ENCODE measurements around the gene FTHL17. TPM values are rescaled to one million over a fixed set of nuclear protein-coding genes. Genes with fewer than 3 reads are reported as not detected.

The FTHL17 gene
- polyA plus RNA-seq (2012; ENCODE audit: insufficient read length, low read depth), result not detected

GRCh38 chrX:31071725-31072124 is at the start of gene FTHL17:
TSS of gene FTHL17 (minus strand) at chrX:31072041. CDS start at chrX:31071953, 88 bp downstream.
- no peak for TF ChIP-seq FOXP2 (optimal IDR thresholded peaks at IDR 0.05; ENCODE audit: borderline replicate concordance, extremely low read depth, extremely low read length, insufficient read depth)
- TF ChIP-seq TAF1 (IDR thresholded peaks at IDR 0.05; ENCODE audit: borderline replicate concordance, insufficient read depth, low read length), result no peak
- no peak for TF ChIP-seq REST (IDR thresholded peaks at IDR 0.05; ENCODE audit: insufficient read depth in 1 of 2, low read depth in 2 of 2, low read length in 2 of 2)
- no peak for TF ChIP-seq SIN3A (IDR thresholded peaks at IDR 0.05; ENCODE audit: borderline replicate concordance, insufficient read depth, low read length)
- no peak for TF ChIP-seq POLR2AphosphoS5 (IDR thresholded peaks at IDR 0.05; ENCODE audit: low read depth, low read length)

GRCh38 chrX:31117266-31117665 is 45.4 kb upstream of the FTHL17 start:
- TF ChIP-seq POLR2AphosphoS5 (IDR thresholded peaks at IDR 0.05; ENCODE audit: low read depth, low read length) (no peak), TAF1 (IDR thresholded peaks at IDR 0.05; ENCODE audit: borderline replicate concordance, insufficient read depth, low read length) (no peak), REST (IDR thresholded peaks at IDR 0.05; ENCODE audit: insufficient read depth in 1 of 2, low read depth in 2 of 2, low read length in 2 of 2) (no peak), FOXP2 (optimal IDR thresholded peaks at IDR 0.05; ENCODE audit: borderline replicate concordance, extremely low read depth, extremely low read length, insufficient read depth) (no peak), SIN3A (IDR thresholded peaks at IDR 0.05; ENCODE audit: borderline replicate concordance, insufficient read depth, low read length) (no peak)

- TF ChIP-seq TAF1 (IDR thresholded peaks at IDR 0.05; ENCODE audit: borderline replicate concordance, insufficient read depth, low read length) (no peak), FOXP2 (optimal IDR thresholded peaks at IDR 0.05; ENCODE audit: borderline replicate concordance, extremely low read depth, extremely low read length, insufficient read depth) (no peak), SIN3A (IDR thresholded peaks at IDR 0.05; ENCODE audit: borderline replicate concordance, insufficient read depth, low read length) (no peak), POLR2AphosphoS5 (IDR thresholded peaks at IDR 0.05; ENCODE audit: low read depth, low read length) (no peak), REST (IDR thresholded peaks at IDR 0.05; ENCODE audit: insufficient read depth in 1 of 2, low read depth in 2 of 2, low read length in 2 of 2) (no peak)
Observed at GRCh38 chrX:31115398-31115797, 43.6 kb upstream of the FTHL17 start.

- TF ChIP-seq POLR2AphosphoS5 (IDR thresholded peaks at IDR 0.05; ENCODE audit: low read depth, low read length) (no peak), REST (IDR thresholded peaks at IDR 0.05; ENCODE audit: insufficient read depth in 1 of 2, low read depth in 2 of 2, low read length in 2 of 2) (no peak), SIN3A (IDR thresholded peaks at IDR 0.05; ENCODE audit: borderline replicate concordance, insufficient read depth, low read length) (no peak), TAF1 (IDR thresholded peaks at IDR 0.05; ENCODE audit: borderline replicate concordance, insufficient read depth, low read length) (no peak), FOXP2 (optimal IDR thresholded peaks at IDR 0.05; ENCODE audit: borderline replicate concordance, extremely low read depth, extremely low read length, insufficient read depth) (no peak)
Observed at GRCh38 chrX:31114858-31115257, 43.0 kb upstream of the FTHL17 start.
